ENCODE measurements around the gene ANKRD10. TPM values are rescaled to one million over a fixed set of nuclear protein-coding genes. Genes with fewer than 3 reads are reported as not detected.

ANKRD10 gene
- total and polyA plus RNA-seq, 2 donors (not counting 3 experiments of a cell fraction or from before 2014, with no cell fraction given) = 44.5 to 94.1 TPM

GRCh38 chr13:110957931-110958330 lies 43.1 kb upstream of the ANKRD10 start:
- H3K36me3 ChIP-seq (ENCODE audit: control insufficient read depth in 2 of 2, extremely low read depth in 1 of 2, insufficient read depth in 2 of 2, low read length in 2 of 2) = no peaks in the 10 kb centered on the region
- CTCF ChIA-PET = no interaction called here
- no peaks in the 10 kb centered on the region for H3K27me3 ChIP-seq (ENCODE audit: control insufficient read depth in 2 of 2, insufficient read depth in 2 of 2, low read length in 2 of 2)
- no peaks in the 10 kb centered on the region for H3K9me3 ChIP-seq (replicated peaks; ENCODE audit: control insufficient read depth, insufficient read depth, low read length)
- POLR2A ChIA-PET = no interaction called here
- no TSS peak for BruUV-seq (replicated peaks)
- H3K9me1 ChIP-seq (replicated peaks; ENCODE audit: control insufficient read depth, extremely low read depth, insufficient read depth, low read length) = no peaks in the 10 kb centered on the region
- no peak overlapping the region for H3K4me3 ChIP-seq (replicated peaks in 1 of 3; ENCODE audit: insufficient read depth in 1 of 3, low read depth in 1 of 3, low read length in 3 of 3)
- no peak overlapping the region for H3K4me2 ChIP-seq (ENCODE audit: insufficient read depth, low read length)
- no peak overlapping the region for H3K9ac ChIP-seq (replicated peaks; ENCODE audit: extremely low read depth, insufficient read depth, low read length)
- dilution Hi-C loops (cut with MboI; ENCODE audit: extremely low pct_ligation_motif_present, low sequenced_read_pairs) (no loop called here), intact Hi-C loops (cut with micrococcal nuclease) (loop anchor here (5.0 kb wide), 1 partner anchor 41 kb away; the partner anchor contains the start of gene ANKRD10)
- H2AFZ ChIP-seq (ENCODE audit: low read depth, low read length) = no peak overlapping the region
- TF ChIP-seq, protein P1, sequence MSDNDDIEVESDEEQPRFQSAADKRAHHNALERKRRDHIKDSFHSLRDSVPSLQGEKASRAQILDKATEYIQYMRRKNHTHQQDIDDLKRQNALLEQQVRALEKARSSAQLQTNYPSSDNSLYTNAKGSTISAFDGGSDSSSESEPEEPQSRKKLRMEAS (IDR thresholded peaks at IDR 0.05; ENCODE audit: insufficient read depth, insufficient read length) = no peak
- TF ChIP-seq POLR2A (IDR thresholded peaks at IDR 0.05; ENCODE audit: low read depth, low read length) (no peak), GATA2 (IDR thresholded peaks at IDR 0.05; ENCODE audit: insufficient read depth, insufficient read length, low read depth, low read length) (no peak), JUN (IDR thresholded peaks at IDR 0.05; ENCODE audit: borderline replicate concordance, insufficient read depth, insufficient read length, low read depth) (no peak), POLR2AphosphoS5 (IDR thresholded peaks at IDR 0.05; ENCODE audit: insufficient read depth, low read depth, low read length) (no peak), MYC (IDR thresholded peaks at IDR 0.05; ENCODE audit: low read depth, low read length) (no peak), FOS (IDR thresholded peaks at IDR 0.05; ENCODE audit: borderline replicate concordance, insufficient read depth, low read length) (no peak), EZH2 (IDR thresholded peaks at IDR 0.05; ENCODE audit: borderline replicate concordance, low read depth, low read length, severe bottlenecking) (no peak)
- TF ChIP-seq, protein P2, sequence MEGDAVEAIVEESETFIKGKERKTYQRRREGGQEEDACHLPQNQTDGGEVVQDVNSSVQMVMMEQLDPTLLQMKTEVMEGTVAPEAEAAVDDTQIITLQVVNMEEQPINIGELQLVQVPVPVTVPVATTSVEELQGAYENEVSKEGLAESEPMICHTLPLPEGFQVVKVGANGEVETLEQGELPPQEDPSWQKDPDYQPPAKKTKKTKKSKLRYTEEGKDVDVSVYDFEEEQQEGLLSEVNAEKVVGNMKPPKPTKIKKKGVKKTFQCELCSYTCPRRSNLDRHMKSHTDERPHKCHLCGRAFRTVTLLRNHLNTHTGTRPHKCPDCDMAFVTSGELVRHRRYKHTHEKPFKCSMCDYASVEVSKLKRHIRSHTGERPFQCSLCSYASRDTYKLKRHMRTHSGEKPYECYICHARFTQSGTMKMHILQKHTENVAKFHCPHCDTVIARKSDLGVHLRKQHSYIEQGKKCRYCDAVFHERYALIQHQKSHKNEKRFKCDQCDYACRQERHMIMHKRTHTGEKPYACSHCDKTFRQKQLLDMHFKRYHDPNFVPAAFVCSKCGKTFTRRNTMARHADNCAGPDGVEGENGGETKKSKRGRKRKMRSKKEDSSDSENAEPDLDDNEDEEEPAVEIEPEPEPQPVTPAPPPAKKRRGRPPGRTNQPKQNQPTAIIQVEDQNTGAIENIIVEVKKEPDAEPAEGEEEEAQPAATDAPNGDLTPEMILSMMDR (IDR thresholded peaks at IDR 0.05; ENCODE audit: extremely low read depth in 1 of 2, insufficient read depth in 1 of 2, low read depth in 1 of 2, low read length in 2 of 2) = no peak
- no peaks in the 10 kb centered on the region for H4K20me1 ChIP-seq (replicated peaks; ENCODE audit: control insufficient read depth, extremely low read depth, insufficient read depth, low read length)
- H3K79me2 ChIP-seq (ENCODE audit: control insufficient read depth, insufficient read depth, low read length) = no peaks in the 10 kb centered on the region
- no peak for DNase-seq (ENCODE audit: low read depth, low spot score)
- no peak for FAIRE-seq
- peaks cover 8% of the 10 kb centered on the region for H3K4me1 ChIP-seq (ENCODE audit: control insufficient read depth, extremely low read depth, insufficient read depth, low read length)
- H3K27ac ChIP-seq (ENCODE audit: insufficient read depth, low read depth, low read length) = no peak overlapping the region

All from endothelial cell of umbilical vein (primary cell).